IMR-90 (cell line): ENCODE data around the gene KRTAP9-4.
"Not testable (repeated sequence)": the region's sequence is repeated elsewhere in the genome, so short reads cannot be mapped to it uniquely, and the experiment has no call there.

Experiments used
- BHLHE40 ChIP-seq: fragments of 150-350 bp; IDR thresholded peaks from 2 replicates; pipeline ENCODE4 v1.6.1; 2016; ENCODE audit warnings: mild to moderate bottlenecking, low read depth, low read length
- CEBPB ChIP-seq: IDR thresholded peaks from 2 replicates; pipeline ENCODE4 v1.6.1; 2012; ENCODE audit warnings: low read depth, low read length, improper control_type of control experiment
- FOS ChIP-seq: fragments of 150-350 bp; IDR thresholded peaks from 2 replicates; pipeline ENCODE4 v1.6.1; 2016; ENCODE audit warnings: low read depth, low read length
- MXI1 ChIP-seq: IDR thresholded peaks from 2 replicates; pipeline ENCODE4 v1.6.1; 2012; ENCODE audit warnings: low read depth, mild to moderate bottlenecking, low read length, moderate library complexity, borderline replicate concordance
- POLR2A ChIP-seq: IDR thresholded peaks from 2 replicates; pipeline ENCODE4 v1.6.1; 2012; ENCODE audit warnings: mild to moderate bottlenecking, low read depth, low read length
- RAD21 ChIP-seq: IDR thresholded peaks from 2 replicates; pipeline ENCODE4 v1.6.1; 2012; ENCODE audit warnings: low read length, improper control_type of control experiment
- RFX5 ChIP-seq: IDR thresholded peaks from 2 replicates; pipeline ENCODE4 v1.8.0; 2012; ENCODE audit warnings: low read depth, mild to moderate bottlenecking, low read length, moderate library complexity
- SMC3 ChIP-seq: fragments of 150-350 bp; IDR thresholded peaks from 2 replicates; pipeline ENCODE4 v1.6.1; 2016; ENCODE audit warnings: low read depth, mild to moderate bottlenecking, antibody characterized with exemption, low read length, moderate library complexity
- TF ChIP-seq, protein P1 (sequence below): conservative IDR thresholded peaks from 2 replicates; pipeline ENCODE4 v1.5.1; 2012; ENCODE audit warnings: mild to moderate bottlenecking, low read depth, low read length, improper control_type of control experiment
- TF ChIP-seq, protein P2 (sequence below): fragments of 150-350 bp; IDR thresholded peaks from 2 replicates; pipeline ENCODE4 v1.6.1; 2017; ENCODE audit warnings: mild to moderate bottlenecking, antibody characterized with exemption, low read length, low read depth
- TF ChIP-seq, protein P3 (sequence below): fragments of 150-350 bp; IDR thresholded peaks from 2 replicates; pipeline ENCODE4 v1.6.1; 2016; ENCODE audit warnings: low read depth, mild to moderate bottlenecking, low read length, moderate library complexity, borderline replicate concordance

GRCh38 chr17:41237116-41237515 is 12.4 kb upstream of the KRTAP9-4 start:
- TF ChIP-seq, protein P1, sequence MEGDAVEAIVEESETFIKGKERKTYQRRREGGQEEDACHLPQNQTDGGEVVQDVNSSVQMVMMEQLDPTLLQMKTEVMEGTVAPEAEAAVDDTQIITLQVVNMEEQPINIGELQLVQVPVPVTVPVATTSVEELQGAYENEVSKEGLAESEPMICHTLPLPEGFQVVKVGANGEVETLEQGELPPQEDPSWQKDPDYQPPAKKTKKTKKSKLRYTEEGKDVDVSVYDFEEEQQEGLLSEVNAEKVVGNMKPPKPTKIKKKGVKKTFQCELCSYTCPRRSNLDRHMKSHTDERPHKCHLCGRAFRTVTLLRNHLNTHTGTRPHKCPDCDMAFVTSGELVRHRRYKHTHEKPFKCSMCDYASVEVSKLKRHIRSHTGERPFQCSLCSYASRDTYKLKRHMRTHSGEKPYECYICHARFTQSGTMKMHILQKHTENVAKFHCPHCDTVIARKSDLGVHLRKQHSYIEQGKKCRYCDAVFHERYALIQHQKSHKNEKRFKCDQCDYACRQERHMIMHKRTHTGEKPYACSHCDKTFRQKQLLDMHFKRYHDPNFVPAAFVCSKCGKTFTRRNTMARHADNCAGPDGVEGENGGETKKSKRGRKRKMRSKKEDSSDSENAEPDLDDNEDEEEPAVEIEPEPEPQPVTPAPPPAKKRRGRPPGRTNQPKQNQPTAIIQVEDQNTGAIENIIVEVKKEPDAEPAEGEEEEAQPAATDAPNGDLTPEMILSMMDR, result not testable (repeated sequence)
- TF ChIP-seq, protein P2, sequence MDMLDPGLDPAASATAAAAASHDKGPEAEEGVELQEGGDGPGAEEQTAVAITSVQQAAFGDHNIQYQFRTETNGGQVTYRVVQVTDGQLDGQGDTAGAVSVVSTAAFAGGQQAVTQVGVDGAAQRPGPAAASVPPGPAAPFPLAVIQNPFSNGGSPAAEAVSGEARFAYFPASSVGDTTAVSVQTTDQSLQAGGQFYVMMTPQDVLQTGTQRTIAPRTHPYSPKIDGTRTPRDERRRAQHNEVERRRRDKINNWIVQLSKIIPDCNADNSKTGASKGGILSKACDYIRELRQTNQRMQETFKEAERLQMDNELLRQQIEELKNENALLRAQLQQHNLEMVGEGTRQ, result not testable (repeated sequence)
- TF ChIP-seq, protein P3, sequence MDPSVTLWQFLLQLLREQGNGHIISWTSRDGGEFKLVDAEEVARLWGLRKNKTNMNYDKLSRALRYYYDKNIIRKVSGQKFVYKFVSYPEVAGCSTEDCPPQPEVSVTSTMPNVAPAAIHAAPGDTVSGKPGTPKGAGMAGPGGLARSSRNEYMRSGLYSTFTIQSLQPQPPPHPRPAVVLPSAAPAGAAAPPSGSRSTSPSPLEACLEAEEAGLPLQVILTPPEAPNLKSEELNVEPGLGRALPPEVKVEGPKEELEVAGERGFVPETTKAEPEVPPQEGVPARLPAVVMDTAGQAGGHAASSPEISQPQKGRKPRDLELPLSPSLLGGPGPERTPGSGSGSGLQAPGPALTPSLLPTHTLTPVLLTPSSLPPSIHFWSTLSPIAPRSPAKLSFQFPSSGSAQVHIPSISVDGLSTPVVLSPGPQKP, result not testable (repeated sequence)
- TF ChIP-seq POLR2A, FOS, SMC3, RAD21, CEBPB, MXI1, BHLHE40, RFX5: not testable (repeated sequence)
